HG03439 (cell line): ENCODE measurements around the gene NLRP5.

Experiments
- ATAC-seq: cut with Tn5 transposase; IDR thresholded peaks from one replicate; pipeline ENCODE4 v1.9.1; 2021; ENCODE audit warnings: mild to moderate bottlenecking, moderate library complexity; ENCODE audit not compliant: unreplicated experiment

The NLRP5 gene

DNA sequence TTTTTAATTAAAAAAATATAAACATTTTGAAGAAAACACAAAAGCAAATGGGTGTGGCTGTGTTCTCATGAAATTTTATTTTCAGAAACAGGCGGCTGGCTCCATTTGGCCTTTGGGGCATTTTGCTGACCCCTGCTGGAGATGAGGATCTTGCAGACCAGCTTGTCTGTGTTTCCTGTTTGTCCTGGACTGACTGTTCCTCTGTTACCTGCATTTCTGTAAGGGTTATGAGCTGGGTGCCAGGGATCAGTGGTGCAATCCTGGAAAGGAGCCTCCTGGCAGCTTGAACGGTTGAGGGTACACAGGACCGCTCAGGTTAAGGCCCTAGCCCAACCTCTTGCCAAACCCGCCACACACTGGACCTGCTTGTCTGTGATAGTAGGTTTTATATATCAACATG, 84.6 kb downstream of the NLRP5 start:
- no peak for ATAC-seq

DNA sequence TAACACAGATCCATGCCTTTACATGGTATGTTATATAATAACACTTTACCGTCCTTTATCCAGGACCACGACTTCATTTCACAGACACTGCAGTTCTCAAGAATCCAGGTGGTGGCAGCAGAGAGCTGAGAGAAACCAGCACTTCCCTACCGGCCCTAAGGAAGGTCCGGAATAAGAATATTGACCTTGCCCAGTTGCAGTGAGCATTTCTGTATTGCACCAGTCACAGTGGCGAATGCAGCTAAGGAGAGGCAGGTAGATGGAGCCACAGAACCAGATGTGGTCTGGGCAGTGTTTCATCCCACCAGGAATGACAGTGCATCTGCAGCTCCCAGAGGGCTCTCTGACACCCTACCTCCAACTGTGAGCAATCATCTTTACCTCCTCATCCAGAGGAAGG, 89.9 kb downstream of the NLRP5 start:
- no peak for ATAC-seq

DNA sequence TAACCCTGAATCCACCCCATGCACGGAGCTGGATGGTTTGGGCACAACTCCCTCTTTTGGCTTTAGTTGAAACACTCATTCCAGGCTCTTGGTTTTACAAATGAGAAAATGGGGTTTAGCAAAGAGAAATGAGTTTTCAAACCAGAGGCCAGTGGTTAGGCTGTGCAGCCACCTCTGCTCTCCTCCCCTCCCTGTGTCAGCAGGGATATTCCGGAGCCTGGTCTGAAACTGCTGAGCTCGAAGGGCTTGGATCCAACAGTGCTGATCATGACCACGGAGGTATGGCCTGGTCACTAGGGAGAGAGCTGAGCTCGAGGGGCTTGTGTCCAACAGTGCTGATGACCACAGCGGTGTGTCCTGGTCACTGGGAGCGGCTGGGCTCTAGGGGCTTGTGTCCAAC, 93.0 kb downstream of the NLRP5 start:
- no peak for ATAC-seq

DNA sequence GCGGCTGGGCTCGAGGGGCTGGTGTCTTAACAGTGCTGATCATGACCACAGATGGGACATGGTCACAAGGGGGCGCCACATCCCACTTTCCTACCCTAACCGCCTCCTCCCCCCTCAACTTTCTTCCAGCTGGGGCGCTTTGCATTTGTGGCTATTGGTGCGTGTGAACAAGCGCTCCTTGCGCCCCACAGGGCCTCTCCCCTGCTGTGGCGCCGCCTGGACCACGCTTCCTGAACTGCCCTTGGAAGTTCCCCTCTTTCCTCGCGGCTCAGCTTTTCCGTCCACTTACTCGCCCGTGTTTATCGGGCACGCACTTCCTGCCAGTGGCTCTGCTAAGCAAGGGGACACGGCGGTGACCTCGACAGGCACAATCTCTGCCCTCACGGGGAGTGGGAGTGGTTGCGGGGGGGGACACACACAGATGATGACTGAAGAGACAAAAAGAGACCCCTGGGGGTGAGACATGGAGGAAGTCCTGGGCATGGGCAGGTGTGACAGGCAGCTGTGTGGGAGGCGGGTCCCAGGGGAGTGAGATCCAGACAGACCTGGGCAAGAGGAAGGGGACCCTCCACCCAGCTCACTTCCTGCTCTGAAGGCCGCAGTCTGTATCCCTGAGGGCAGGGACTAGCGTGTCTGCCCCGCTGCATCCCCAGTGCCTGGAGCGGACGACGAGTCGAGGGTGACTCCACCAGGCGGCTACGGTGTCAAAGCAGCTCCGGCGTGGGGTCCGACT, 94.3 kb downstream of the NLRP5 start:
- ATAC-seq = peak; percentile 63

DNA sequence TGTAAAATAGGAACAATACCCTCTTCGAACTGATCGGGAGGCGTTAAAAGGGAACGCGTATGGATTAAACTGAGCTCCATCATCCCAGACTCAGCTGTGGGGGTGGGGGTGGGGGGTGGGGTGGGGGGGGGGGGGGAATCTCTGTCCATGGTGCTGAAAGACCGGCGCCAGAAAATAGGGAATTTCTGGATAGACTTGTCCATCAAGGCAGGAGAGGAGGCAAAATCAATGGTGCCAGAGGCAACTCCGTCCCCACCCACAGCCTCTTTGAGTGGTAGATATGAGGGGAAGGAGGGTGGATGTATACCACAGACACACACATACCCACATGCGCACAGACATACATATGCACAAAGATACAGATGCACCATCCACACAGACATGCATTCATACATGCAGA, 97.1 kb downstream of the NLRP5 start:
- no peak for ATAC-seq

DNA sequence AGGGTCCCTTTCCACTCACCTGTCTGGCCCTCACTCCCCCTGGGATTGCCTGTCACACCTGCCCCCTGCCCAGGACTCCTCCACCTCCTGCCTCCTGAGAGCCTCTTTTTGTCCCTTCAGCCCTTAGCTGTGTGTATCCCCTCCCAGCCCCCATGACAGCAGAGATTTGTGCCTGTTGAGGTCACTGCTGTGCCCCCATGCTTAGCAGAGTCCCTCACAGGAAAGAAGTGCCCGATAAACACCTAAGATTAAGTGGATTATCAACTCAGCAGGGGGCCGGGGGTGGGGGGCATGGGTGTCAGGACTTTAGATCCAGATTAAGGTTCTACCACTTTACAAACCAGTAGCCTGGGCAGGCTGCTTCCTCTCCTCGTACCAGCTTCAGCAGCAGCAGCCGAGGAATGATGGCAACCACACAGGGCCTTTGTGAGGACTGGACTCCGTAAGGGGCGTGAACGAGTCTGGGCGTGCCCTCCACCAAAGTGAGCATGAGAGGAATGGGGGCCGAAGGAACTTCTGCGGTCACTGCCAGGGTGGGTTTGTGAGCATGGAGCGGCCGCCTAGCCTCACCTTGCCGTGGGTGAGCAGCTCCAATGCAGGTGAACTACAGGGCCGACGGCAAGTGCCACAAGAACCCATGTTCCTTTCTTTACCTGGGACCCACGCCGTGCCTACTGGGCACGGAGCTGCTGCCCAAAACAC, 98.4 kb downstream of the NLRP5 start:
- ATAC-seq = no peak

DNA sequence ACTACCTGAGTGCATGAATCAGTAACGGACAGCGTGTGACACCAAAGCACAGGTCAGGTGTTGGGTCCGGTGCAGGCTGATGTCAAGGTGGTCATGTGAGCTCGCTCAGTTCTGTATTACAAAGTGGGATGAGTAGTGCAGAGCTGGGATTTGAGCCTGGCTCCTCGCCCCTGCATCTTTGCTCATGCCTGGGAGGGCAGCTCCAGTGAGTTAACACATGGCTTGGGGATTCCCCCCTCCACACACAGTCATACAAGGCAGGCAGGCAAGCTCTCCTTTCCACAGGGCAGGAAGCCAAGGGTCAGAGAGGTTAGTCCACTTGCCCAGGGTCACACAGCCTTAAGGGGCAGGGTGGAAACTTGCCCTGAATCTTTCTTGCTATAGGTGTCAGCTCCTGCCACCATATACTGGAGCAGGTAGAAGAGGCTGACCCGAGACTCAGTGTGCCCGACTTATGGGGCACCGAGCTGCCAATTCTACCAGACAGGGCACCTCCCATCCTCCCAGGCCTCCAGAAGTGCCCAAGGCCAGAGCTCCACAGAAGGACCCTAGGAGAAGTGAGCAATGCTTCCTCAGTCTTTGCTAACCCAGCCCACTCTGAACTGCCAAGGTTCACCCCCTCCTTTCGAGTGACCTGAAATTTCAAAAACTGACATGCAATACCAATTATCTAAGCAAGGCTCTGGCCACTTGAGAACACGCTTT, 99.1 kb downstream of the NLRP5 start:
- ATAC-seq = no peak

DNA sequence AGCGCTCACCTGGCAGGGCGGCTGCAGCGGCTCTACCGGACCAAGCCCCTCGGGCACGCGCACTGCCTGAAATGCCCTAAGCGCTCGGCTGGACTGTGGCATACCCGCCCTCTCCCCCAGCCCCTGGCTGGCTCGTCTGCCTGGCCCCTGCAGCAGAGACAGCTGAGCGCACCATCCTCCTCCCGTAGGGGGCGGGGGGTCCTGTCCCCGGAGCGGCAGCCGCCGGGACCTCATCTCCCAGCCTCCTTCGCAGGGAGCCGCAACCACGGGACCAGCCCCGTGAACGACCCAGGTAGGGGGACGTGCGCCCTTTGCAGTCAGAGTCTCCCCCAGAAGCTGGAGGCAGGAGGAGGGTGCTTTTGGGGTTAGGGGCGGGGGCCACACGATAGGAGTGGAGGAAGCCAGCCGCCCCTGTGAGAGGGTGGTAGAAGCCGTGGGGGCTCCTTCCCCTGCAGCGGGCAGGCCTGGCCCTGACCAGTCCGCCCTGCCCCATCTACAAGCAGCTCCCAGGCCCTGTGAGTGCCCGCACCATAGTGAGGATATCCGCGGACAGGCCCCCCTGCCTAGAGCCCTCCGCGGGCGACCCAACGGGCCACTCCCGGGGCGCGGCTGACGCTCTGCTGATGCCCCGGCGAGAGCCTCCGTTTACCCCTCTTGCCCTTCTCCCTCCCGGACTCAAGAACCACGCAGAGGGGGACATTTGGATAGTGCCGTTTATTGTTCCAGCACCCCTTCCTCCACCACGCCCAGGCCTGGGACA, 100.3 kb downstream of the NLRP5 start:
- no peak for ATAC-seq

DNA sequence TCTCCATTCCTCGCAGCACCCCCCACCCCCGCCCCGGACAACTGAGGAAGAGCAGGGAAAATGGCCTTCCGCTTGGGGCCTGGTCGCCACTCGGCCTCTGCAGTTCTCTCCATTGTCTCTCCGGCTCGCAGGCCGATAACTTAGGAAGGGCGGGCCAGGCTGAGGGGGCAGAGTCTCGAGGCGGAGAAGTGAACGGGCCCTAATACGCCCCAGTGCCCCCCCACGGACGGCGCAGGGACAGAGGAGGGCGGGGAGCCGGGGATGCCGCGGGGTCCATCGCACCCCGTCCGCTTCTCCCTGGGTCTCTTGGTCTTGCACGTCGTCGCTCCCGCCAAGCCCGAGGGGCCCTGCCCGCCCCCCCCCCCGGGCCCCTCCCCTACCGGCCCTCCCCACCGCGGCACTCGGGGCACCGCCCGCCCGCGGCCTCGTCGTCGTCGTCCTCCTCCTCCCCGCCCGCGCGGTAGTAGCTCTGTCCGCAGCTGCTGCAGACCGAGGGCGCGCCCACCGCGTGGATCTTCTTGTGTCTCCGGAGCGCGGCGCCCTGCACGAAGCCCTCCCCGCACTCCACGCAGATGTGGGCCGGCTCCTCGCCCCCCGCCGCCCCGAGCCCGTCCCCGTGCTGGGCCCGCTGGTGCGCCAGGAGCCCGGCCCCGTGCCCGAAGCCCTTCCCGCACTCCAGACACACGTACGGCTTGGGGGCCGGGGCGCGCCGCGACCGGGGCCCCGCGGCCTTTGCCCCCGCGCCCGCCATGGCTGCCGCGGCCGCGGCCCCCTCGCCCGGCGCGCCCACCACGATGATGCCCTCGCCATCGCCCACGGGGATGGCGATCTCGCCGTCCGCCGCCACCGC, 101.3 kb downstream of the NLRP5 start:
- ATAC-seq = no peak

DNA sequence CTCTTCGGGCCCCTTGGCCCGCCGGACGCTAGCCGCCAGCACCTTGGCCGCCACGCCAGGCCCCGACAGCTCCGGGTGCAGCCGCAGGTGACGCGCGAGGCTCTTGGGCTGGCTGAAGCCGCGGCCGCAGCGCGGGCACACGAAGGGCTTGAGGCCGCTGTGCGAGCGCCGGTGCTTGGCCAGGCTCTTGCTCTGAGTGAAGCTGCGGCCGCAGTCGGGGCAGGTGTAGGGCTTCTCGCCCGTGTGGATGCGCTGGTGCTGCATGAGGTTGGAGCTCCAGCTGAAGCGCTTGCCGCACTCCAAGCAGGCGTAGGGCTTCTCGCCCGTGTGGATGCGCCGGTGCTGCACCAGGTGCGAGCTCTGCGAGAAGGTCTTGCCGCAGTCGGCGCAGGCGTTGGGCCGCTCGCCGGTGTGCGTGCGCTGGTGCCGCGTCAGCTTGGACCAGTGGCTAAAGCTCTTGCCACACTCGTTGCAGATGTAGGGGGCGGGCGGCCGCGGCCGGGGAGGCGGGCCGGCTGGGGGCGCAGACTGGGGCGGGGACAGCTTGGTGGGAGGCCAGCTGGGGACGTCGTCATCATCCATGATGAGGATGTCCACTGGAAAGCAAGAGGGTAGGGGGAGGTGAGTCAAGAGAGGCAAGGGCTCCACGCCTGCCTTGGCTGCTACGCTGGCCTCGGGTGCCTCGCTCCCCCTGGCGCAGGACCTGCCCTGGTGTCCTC, 102.1 kb downstream of the NLRP5 start:
- ATAC-seq = no peak

DNA sequence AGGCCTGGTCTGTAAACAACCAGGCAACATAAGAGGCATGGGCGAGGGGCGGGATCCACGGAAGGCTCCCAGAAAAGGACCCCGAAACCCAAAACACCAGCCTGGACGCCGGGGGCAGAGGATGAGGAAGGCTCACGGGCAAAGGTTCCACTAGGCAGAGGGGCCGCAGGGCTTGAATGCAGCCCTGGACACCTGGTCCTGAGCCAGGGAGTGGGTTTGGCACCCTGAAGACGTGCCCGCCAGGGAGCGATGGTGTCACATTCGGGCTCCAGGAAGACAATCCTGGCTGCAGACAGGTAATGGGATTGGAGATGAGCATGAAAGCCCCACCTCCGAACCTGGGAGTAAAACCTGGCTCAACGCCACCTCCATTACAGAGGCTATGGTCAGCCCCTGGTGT, 102.8 kb downstream of the NLRP5 start:
- ATAC-seq = no peak

DNA sequence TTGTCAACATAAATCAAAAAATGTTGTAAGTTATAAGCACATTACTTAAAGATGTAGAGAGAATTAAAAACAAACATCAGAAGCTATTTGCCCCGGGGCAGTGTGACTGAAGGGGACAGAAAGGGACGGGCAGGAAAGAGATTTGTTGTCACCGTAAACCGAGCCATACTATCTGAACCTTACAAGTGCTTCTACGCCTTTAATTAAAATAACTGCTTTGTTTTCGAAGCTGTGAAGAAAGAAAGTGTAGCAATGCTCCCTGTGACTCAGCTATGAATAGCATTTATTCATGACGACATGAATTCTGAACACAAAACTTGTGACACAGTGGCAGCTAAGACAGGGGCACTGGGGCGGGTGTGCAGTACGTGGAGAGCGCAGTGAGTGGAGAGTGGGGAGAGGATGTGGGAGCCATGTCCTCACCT, 104.5 kb downstream of the NLRP5 start:
- ATAC-seq = no peak

DNA sequence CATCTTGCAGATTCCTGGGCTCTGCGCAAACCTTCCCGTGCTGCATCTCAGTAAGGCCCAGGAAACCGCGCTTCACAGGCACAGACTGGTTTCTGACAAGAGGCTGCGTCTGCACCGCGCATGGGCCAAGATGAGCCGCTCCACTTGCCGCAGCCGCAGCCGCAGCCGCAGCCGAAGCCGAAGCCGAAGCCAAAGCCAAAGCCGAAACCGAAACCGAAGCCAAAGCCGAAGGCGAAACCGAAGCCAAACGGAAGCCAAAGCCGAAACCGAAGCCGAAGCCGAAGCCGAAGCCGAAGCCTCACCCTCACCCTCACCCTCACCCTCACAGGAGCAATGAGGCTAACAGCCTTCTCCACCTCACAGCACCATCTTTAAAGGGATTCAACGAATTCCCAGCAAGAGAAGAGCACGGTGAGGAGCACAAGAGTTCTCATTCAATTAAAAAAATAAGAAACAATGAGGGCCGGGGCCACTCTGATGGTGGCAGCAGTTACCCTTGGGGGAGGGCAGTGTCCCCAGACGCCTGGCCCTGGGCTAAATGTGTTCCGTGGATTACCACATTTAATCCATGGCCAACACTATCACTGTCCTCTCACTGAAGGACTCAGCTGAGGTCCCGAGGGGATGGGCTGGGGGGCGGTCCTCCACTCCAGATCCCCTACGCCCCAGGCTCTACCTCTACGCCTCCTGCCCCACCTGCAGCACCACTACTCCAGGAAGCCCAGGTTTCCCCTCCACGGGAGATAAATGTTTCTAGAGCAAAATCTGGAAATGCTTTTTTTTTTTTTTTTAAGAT, 105.4 kb downstream of the NLRP5 start:
- no peak for ATAC-seq

DNA sequence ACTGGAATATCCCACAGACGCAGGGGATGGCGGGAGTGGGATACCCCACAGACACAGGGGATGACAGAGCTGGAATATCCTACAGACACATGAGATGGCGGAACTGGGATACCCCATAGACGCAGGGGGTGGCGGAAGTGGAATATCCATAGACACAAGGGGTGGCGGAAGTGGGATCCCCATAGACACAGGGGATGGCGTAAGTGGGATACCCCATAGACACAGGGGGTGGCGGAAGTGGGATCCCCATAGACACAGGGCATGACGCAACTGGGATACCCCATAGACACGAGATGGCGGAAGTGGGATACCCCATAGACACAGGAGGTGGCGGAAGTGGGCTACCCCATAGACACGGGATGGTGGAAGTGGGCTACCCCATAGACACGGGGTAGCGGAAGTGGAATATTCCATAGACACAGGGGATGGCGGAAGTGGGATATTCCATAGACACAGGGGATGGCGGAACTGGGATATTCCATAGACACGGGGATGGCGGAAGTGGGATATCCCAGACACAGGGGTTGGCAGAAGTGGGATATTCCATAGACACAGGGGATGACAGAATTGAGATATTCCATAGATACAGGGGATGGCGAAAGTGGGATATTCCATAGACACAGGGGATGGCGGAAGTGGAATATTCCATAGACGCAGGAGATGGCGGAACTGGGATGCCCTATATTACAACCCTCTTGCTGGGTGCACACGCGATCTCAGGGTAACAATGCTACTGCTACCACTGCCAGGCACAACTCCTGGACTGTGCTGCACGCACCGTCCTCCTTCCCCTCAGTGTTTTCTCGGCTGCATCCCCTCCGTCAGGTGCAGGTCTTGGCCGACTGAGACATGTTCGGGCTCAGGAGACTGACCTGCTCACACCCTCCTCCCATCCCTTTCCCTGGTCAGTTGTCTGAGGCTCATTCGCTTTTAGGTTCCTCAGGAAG, 106.4 kb downstream of the NLRP5 start:
- ATAC-seq = no peak

DNA sequence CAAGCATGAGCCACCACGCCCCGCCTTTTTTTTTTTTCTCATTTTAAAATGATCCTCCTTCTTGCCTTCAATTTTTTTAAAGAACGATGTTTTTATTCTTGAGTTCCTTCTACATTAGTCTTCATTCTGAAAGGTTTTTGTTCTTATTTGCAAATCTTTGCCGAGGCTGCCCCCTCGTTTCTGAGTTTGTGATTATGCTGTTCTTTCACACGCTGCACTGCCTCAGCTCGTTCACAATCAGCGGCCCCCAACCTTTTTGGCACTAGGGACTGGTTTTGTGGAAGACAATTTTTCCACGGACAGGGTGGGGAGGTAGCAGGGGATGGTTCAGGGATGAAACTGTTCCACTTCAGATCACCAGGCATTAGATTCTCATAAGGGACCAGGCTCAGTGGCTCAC, 107.9 kb downstream of the NLRP5 start:
- no peak for ATAC-seq

DNA sequence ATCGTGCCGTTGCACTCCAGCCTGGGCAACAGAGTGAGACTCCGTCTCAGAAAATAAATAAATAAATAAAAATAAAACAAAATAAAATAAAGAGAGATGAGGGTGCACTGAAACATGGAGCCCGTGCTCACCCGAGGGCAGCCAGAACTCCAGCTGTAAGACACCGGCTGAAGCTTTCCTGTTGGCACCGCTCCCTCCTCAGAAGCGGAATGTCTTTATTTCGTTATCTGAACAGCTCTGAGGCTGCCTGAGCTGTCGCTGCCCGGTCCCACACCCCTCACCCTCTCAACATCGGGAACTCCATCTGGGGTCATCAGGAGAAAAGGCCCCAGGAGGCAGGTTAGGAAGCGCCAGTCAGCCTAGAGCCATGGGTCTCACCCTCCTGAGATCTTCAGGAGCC, 110.1 kb downstream of the NLRP5 start:
- no peak for ATAC-seq

DNA sequence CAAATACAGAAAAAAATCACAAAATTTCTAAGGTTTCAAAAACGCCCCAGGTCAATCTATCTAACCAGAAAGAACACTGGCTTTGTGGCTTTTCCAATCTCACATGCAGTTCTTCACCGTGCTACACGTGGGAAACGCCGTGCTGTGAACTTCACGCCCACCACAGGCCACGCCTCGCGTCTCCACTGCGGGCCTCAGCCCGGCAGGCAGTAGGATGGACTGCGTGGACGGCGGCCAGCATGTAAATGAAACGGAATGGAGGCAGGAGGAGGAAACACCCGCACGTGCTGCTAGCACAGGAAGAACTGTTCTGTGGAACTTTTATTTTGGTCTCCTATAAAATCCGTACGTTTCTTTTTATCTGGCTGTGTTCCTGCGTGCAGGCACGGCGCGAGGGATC, 110.7 kb downstream of the NLRP5 start:
- ATAC-seq = no peak

DNA sequence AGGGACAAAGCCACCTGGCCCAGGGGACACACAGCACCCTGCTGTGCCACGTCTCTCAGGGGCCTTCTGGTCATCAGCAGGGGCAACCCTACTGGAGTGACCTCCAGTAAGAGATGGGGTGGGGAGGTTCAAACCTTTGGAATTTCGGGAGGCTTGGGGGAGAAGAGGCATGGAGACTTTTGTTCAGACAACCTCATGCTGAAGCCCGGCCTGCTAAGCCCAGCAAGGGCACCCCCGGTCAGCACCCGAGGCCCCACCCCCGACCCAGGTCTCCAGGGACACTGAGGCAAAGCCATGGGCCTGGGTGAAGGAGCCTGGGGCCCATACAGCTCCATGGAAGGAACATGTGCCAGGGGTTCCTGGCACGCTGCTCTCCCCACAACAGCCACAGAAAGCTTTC, 111.2 kb downstream of the NLRP5 start:
- ATAC-seq = no peak
